HL-60/S4 treated with retinoic acid at 250 ng/mL for 4 days and 3 days (cell line): ENCODE results near the gene UTP3.
"Not testable (repeated sequence)": the region's sequence is repeated elsewhere in the genome, so short reads cannot be mapped to it uniquely, and the experiment has no call there.

Experiments used
- in situ Hi-C: fragments of 300-500 bp; cut with MboI; formaldehyde crosslinking; loops from 2 replicates; pipeline ENCODE4 v1.7.0; 2022; ENCODE audit warnings: low sequenced_read_pairs

Gene UTP3

GRCh38 chr4:70714079-70714887 lies 26.0 kb downstream of the UTP3 start:
- in situ Hi-C loops: no loop called here

- in situ Hi-C loops: no loop called here
Measured at GRCh38 chr4:70715097-70715496, 26.8 kb downstream of the UTP3 start.

GRCh38 chr4:70718811-70719604 lies 30.7 kb downstream of the UTP3 start:
- in situ Hi-C loops: no loop called here

GRCh38 chr4:70721747-70722146 lies 33.4 kb downstream of the UTP3 start, which contains the start of gene RUFY3:
RUFY3 (plus strand) TSS chr4:70721964; CDS start chr4:70722574, 610 bp downstream.
- in situ Hi-C loops: no loop called here

GRCh38 chr4:70722199-70722791 lies 34.0 kb downstream of the UTP3 start:
- in situ Hi-C loops: no loop called here

DNA sequence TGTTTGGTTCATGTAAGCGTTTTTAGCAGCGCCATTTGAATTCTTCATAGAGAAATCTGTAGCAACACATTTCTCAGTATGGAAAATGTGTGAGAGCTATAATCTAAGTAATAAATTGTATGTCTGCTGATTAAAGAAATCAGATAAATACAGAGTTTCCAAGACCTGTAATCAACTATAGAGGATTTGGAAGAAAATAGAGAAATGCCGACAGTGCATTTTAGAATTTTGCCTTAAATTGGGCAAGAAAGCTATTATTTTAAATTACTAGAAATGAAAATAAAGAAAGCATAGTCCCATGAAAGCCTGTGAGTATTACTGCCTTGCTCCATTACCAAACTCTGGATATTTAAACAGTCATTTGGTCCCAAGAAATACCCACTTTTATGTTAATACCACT lies 36.1 kb downstream of the UTP3 start:
- in situ Hi-C loops: no loop called here

- in situ Hi-C loops: no loop called here
Measured at GRCh38 chr4:70725633-70726032, 37.3 kb downstream of the UTP3 start.

- in situ Hi-C loops: not testable (repeated sequence)
Measured at GRCh38 chr4:70726515-70726914, 38.2 kb downstream of the UTP3 start.

DNA sequence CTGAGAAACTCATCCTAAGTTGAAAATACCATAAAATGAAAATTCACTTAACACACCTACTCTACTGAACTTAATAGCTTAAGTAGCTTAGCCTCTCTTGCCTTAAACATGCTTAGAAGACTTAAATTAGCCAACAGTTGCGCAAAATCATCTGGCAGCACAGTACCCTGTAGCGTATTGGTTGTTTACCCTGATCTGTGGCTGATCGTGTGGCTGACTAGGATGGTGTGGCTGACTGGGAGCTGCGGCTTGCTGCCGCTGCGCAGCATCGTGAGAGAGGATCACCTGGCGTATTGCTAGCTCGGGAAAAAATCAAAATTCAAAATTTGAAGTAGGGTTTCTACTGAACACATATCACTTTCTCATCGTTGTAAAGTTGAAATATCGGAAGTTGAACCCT lies 39.8 kb downstream of the UTP3 start:
- in situ Hi-C loops: no loop called here

DNA sequence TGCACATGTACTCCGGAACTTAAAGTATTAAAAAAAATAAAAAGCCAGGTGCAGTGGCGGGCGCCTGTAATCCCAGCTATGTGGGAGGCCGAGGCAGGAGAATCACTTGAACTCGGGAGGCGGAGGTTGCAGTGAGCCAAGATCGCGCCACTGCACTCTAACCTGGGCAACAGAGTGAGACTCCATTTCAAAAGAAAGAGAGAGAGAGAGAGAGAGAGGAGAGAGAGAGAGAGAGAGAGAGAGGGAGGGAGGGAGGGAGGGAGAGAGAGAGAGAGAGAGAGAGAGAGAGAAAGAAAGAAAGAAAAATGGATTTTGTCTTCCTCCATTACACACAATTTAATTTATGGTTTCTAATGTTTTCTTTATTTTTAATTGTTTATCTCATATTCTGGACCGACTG lies 44.5 kb downstream of the UTP3 start:
- in situ Hi-C loops: not testable (repeated sequence)

GRCh38 chr4:70734168-70734954 lies 46.0 kb downstream of the UTP3 start:
- in situ Hi-C loops: no loop called here

DNA sequence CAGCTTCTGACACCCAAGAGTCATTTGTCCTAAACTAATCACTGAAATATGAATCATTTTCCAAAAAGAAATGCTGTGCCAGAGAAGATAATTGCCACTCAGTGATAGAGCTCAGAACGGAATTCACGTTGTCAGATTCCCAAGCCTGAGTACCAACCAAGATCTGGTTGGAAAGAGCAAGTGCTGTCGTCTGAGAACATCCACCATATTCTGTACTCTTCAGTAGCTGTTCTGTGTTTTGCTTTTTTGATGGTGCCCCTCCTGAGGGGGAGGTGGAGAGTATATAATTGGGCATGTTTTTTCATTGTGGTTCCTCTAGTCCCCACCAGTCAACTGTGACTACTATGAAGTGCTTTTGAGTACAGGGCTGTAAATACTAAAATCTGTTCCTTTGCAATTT lies 46.6 kb downstream of the UTP3 start:
- in situ Hi-C loops: no loop called here

DNA sequence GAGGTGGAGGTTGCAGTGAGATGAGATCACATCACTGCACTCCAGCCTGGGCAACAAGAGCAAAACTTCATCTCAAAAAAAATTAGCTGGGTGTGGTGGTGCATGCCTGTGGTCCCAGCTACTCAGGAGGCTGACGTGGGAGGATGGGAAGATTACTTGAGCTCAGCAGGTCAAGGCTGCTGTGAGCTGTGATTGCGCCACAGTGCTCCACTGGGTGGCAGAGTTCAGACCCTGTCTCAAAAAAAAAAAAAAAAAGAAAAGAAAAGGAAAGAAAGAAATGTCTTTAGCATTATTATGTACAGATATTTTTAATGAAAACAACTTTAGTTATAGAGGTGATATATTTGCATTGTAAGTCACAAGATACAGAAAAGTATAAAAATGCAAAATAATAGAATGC lies 47.6 kb downstream of the UTP3 start:
- in situ Hi-C loops: not testable (repeated sequence)

DNA sequence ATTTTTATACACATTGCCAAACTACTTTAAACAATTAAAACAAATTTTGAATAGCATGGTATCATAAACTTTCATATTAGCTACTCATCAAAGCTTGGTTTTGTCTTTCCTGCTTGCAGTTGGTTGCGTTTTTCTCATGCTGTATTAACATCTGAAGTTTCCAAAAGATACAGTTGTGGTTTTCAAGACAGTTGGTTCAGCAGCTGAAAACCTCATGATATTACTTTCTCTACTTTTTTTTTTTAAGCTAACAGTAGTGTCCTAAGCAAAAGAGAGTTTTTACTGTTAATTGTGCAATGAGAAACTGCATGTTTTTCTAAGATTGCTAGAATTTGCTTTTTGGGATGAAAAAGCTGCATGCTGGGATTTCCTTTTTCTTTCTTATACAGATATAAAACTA lies 48.7 kb downstream of the UTP3 start:
- in situ Hi-C loops: no loop called here

- in situ Hi-C loops: no loop called here
Measured at GRCh38 chr4:70737409-70737808, 49.1 kb downstream of the UTP3 start.

GRCh38 chr4:70739496-70740337 lies 51.4 kb downstream of the UTP3 start:
- in situ Hi-C loops: no loop called here
